Muscle of arm (tissue), 12 donors: Measurements from ENCODE around the gene GRID2. TPM values are rescaled to one million over a fixed set of nuclear protein-coding genes. Genes with fewer than 3 reads are reported as not detected.
"Not testable (repeated sequence)": the region's sequence is repeated elsewhere in the genome, so short reads cannot be mapped to it uniquely, and the experiment has no call there.

Source experiments
- DNase-seq: peaks from one replicate; pipeline ENCODE4 v3.0.0-alpha.2; 2013
- polyA plus RNA-seq, 12 donors: library from polyadenylated mRNA; unstranded; fragments of 120-200 nt; gene quantifications; one replicate each; pipeline ENCODE4 v1.2.1, GENCODE V29; 2013; ENCODE audit not compliant: insufficient read length in 12 of 12

GRID2 gene
- polyA plus RNA-seq, 12 donors: 0.21 to 1.6 (median 0.53) TPM; not detected in 2

- not testable (repeated sequence) for DNase-seq
Observed at GRCh38 chr4:92438722-92439121, 135.0 kb downstream of the GRID2 start.

- DNase-seq: not testable (repeated sequence)
Observed at GRCh38 chr4:92442131-92442530, 138.4 kb downstream of the GRID2 start.

- not testable (repeated sequence) for DNase-seq
Observed at GRCh38 chr4:92444143-92444843, 140.5 kb downstream of the GRID2 start.

GRCh38 chr4:92445127-92445526, 141.4 kb downstream of the GRID2 start:
- DNase-seq: no peak

- DNase-seq: no peak
Observed at GRCh38 chr4:92447255-92447905, 143.6 kb downstream of the GRID2 start.

- not testable (repeated sequence) for DNase-seq
Observed at GRCh38 chr4:92448176-92448575, 144.4 kb downstream of the GRID2 start.

GRCh38 chr4:92450694-92451093, 146.9 kb downstream of the GRID2 start:
- DNase-seq: no peak

GRCh38 chr4:92451782-92452181, 148.0 kb downstream of the GRID2 start:
- DNase-seq: no peak

- not testable (repeated sequence) for DNase-seq
Observed at GRCh38 chr4:92452383-92452782, 148.6 kb downstream of the GRID2 start.

GRCh38 chr4:92455329-92455839, 151.6 kb downstream of the GRID2 start:
- no peak for DNase-seq

GRCh38 chr4:92455951-92456350, 152.2 kb downstream of the GRID2 start:
- peak; percentile 6 for DNase-seq

- DNase-seq: no peak
Observed at GRCh38 chr4:92461732-92462131, 158.0 kb downstream of the GRID2 start.

- DNase-seq: no peak
Observed at GRCh38 chr4:92477298-92477697, 173.5 kb downstream of the GRID2 start.

- no peak for DNase-seq
Observed at GRCh38 chr4:92483341-92483740, 179.6 kb downstream of the GRID2 start.

GRCh38 chr4:92488496-92488895, 184.7 kb downstream of the GRID2 start:
- no peak for DNase-seq

GRCh38 chr4:92497141-92497540, 193.4 kb downstream of the GRID2 start:
- no peak for DNase-seq

GRCh38 chr4:92501456-92501855, 197.7 kb downstream of the GRID2 start:
- no peak for DNase-seq

- DNase-seq: no peak
Observed at GRCh38 chr4:92506933-92507332, 203.2 kb downstream of the GRID2 start.

- DNase-seq: no peak
Observed at GRCh38 chr4:92514627-92515026, 210.9 kb downstream of the GRID2 start.

- DNase-seq: no peak
Observed at GRCh38 chr4:92516450-92516849, 212.7 kb downstream of the GRID2 start.

- no peak for DNase-seq
Observed at GRCh38 chr4:92519727-92520126, 216.0 kb downstream of the GRID2 start.

GRCh38 chr4:92520563-92520962, 216.8 kb downstream of the GRID2 start:
- no peak for DNase-seq

GRCh38 chr4:92521941-92522340, 218.2 kb downstream of the GRID2 start:
- DNase-seq: no peak
